Measurements from ENCODE around the gene C2orf72.
"Not testable (repeated sequence)": the region's sequence is repeated elsewhere in the genome, so short reads cannot be mapped to it uniquely, and the experiment has no call there.

Gene C2orf72

DNA sequence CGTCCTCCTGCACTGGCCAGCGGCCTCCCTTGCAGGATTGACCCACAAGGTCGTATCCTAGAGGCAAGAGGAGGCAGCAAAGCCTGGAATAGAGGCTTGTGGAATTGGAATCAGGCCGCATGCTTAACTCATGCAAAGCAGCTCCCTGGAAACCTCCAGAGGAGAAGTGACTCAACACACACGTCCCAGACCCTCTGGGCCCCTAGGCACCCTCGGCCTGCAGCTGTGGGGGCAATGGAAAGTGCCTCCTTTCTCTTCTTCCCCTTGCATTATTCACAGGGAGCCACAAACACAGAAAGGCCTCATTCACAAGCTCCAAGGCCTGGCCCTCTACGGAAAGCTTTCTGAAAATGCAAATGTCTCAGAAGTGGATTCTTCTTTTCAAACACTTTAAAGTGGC is 21.8 kb upstream of the C2orf72 start:
- no peak for DNase-seq (ENCODE audit: low read depth)

DNA sequence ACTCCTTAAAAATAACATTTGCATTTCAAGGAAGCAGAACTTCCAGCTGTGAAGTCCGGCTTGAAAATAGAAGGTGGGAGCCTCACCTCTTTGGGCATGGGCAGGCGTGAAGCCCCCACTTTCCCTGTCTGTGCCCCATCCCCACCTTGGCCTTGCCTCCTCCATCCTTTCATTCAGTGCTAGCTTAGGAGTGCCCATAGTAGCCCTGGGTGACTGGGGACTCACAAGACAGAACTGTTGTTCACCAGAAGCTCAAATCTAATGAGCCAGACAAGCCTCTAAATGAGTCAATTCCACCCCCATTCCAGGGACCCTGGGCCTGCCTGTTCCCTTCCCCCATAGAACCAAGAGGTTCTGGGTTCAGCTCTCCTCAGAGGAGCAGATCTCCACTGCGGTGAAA is 21.4 kb upstream of the C2orf72 start:
- DNase-seq (ENCODE audit: low read depth), result no peak

DNA sequence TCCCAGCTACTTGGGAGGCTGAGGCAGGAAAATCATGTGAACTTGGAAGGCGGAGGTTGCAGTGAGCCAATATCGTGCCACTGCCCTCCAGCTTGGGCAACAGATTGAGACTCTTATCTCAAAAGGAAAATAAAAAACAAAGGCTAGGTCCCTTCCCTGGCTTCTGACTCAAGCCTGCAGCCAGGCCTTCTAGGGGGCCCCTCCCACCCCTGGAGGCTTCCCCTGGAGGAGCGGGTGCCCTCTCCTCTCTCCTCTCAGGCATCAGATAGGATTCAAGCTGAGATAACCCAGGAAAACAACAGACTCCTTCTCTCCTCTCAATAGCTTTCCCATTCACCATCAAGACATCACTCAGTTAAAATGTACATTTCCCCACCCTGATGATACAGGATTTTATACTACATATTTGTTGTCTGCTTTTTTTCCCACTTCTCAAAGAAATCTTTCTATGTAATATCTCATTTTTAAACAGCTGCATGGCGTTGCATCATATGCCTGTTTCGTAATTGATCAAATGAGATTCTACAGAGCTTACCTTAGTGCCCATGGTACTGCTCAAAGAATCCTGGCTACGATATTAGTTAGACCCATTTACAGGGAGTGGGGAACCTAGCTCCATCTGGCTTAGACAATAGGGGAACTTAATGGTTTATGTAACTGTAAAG is 20.6 kb upstream of the C2orf72 start:
- no peak for DNase-seq (ENCODE audit: low read depth)

GRCh38 chr2:231017231-231017598 is 20.1 kb upstream of the C2orf72 start:
- no peak for DNase-seq (ENCODE audit: low read depth)

DNA sequence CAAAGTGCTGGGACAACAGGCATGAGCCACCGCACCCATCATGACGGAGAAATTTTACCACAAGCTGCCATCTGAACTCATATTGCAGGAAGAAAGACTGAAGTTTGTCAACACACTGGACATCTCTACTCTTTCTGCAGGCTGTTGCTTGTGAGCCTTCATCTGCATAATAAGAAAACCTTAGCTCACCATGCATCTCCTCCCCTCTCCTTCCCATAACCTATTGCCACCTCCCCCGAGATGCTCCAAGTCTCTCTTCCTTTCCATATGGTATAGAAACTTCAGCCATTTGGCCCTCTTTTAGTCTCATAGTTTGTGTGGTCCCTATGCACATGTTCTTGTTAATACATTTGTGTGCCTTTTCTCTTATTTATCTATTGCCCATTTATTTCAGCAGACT is 19.1 kb upstream of the C2orf72 start:
- no peak for DNase-seq (ENCODE audit: low read depth)

DNA sequence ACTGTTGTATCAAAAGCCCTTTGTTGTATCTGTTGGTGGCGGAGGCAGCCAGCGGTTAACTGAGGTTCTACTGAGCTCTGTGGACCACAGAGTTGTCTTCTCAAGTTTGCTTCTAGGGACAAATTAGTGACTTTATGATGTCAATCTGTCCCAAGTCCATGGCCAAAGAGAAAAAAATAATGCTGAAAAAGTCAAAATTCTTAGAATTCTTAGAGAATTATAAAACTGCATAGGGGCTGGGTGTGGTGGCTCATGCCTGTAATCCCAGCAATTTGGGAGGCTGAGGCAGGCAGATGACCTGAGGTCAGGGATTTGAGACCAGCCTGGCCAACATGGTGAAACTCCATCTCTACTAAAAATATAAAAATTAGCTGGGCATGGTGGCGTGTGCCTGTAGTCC is 12.3 kb upstream of the C2orf72 start:
- not testable (repeated sequence) for DNase-seq (ENCODE audit: low read depth)

DNA sequence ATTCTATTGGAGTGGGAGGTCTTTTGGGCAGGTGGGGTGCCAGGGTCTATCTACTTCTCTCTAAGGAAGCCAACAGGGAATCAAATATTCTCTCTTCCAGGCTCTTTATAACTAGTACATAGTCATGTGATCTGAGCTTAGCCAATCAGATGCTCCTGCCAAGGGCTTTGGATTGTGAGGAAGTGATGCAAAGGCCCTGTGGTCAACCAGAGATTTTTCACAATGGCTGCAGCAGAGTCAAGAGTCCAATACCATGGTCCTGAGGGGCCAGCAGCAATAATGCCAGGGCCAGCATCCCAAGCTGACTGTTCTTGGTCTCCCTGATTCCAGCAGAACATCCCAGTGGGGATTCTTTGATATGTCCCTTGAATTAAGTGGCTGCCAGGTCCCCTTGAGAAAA is 8.4 kb upstream of the C2orf72 start:
- DNase-seq (ENCODE audit: low read depth), result no peak

DNA sequence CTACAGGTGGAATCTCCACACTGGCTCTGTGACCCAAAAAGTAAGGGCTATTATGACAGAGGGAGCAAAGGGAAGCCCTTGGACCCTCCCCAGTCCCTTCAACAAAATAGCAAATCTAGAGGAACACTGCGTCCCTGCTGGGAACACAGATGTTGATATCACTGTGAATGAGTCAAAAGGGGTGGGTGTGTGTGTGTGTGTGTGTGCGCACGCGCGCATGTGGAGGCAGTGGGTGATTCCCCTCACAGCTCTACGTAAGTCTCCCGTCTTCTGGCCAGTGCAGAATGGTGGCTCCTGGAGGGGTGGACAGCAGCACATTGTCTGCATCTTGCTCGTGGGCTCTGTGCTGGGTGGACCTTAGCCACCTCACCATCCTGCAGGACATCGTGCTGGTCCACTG is 7.8 kb upstream of the C2orf72 start:
- DNase-seq (ENCODE audit: low read depth), result no peak

DNA sequence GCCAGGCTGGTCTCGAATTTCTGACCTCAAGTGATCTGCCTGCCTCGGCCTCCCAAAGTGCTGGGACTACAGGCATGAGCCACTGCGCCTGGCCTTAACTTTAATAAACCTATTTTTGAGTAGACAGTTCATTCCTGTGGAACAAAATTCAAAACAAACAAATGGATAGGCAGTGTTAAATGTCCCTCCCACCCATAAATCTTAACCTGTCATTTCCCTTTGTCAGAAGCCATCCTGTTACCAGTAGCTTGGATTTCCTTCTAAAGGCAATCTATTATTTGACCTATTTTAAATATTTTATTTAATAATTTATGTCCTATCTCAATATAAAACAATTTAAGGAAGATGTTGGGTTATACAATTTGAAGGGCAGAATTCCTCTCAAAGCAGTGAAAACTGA is 6.6 kb upstream of the C2orf72 start:
- DNase-seq (ENCODE audit: low read depth), result no peak

- DNase-seq (ENCODE audit: low read depth), result no peak
Measured at GRCh38 chr2:231032575-231033140, 4.7 kb upstream of the C2orf72 start.

GRCh38 chr2:231033147-231034132 is 3.9 kb upstream of the C2orf72 start:
- DNase-seq (ENCODE audit: low read depth), result no peak

DNA sequence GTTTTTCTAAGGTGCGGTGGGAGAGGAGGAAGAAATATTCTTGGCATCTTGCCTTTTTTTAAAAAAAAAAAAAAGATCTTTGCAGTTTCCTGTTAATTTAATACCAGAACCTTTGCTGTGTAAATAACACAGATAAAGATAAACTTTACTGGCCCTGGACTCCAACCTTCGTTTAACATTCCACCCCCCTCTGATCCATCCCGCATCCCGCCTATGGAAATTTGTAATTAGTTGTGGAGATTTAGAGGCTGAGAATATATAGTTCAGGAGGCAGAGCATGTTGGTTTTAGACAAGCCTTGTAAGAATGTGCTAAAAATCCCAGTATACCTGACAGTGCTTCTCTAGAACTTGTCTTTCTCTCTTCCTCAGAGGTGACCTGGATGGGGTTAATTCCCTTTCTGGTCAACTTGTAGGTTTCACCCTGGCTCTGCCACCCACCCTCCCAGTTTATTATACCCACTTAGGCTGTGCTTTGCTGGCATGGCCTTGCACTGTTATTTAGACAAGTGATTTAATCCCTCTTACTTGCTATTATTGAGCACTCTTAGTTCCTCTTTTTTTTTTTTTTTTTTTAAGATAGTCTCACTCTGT is 2.9 kb upstream of the C2orf72 start:
- no peak for DNase-seq (ENCODE audit: low read depth)

DNA sequence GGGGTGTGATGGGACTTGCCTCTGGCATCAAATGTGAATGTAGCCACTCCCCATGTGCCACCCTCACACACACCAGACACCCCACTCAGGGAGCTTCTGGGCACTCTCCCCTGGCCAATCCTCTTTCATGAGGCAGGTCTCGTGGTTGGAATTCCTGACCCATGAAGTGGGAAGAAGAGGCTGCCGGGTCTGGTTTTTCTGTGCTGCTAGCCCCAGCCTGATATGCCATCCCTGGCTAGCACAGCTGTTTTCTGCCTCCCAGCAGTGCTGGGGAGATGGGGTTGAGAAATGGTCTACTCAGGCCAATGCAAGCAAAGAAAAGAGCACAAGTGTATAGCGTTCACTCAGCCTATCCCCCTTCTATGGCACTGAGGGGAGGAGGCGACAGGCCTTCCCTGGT is 1.2 kb upstream of the C2orf72 start:
- no peak for DNase-seq (ENCODE audit: low read depth)

DNA sequence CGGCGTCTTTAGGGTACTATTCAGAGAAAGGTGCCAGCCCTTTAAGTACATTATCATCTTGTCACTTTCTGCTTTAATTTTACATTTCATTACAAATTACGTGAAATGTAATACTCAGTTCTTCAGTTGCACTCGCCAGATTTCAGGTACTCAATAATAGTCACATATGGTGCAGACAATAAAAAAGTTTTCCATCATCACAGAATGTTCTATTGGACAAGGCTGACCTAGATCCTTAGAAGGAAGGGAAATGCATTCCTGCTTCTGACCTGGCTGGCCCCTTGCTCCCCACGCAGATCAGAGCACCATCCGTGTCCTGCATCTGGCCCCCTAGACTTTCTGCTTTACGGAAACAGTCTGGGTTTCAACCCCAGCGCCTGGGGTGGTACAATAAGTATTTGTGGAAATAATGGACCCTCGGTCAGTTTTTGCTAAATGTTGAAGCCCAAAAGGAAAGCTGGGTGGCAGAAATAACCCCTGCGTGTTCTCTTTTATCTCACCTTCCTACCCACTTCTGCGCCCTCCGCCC is 681 bp upstream of the C2orf72 start:
- no peak for DNase-seq (ENCODE audit: low read depth)

DNA sequence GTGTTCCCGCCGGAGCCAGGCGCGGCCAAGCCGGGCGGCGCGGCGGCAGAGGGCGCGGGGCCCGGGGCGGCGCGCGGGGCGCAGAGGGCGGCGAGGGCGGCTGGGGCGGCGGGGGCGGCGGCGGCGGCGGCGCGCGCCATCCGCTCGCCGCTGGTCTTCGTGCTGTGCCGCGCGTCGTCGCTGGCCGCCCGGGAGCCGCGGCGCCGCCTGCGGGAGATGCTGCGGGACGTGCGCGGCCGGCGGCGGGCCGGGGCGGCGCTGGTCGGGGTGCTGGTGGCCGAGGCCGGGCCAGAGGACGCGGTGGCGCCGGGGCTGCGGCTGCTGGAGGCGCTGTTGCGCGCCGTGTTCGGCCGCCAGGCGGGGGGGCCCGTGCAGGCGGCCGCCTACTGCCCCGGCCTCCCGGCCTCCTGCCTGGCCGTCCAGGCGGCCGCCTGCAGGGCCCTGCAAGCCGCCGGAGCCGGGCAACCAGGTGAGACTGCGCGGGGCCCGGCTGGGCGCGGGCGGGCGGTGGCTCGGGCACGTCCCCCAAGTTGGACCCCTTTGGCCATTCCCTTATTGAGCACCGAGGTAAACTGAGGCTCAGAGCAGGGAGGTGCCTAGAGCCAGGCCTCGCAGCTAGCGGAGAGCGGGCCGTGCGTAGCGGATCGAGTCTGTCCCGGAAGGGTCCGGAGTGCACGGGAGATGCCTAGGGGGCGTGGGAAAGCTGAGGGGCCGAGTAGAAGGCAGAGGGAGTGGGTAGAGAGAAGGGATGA is 584 bp downstream of the C2orf72 start:
- DNase-seq (ENCODE audit: low read depth), result no peak

GRCh38 chr2:231038483-231039293 is 1.4 kb downstream of the C2orf72 start:
- DNase-seq (ENCODE audit: low read depth), result no peak

- DNase-seq (ENCODE audit: low read depth), result no peak
Measured at GRCh38 chr2:231039294-231039664, 2.0 kb downstream of the C2orf72 start.

DNA sequence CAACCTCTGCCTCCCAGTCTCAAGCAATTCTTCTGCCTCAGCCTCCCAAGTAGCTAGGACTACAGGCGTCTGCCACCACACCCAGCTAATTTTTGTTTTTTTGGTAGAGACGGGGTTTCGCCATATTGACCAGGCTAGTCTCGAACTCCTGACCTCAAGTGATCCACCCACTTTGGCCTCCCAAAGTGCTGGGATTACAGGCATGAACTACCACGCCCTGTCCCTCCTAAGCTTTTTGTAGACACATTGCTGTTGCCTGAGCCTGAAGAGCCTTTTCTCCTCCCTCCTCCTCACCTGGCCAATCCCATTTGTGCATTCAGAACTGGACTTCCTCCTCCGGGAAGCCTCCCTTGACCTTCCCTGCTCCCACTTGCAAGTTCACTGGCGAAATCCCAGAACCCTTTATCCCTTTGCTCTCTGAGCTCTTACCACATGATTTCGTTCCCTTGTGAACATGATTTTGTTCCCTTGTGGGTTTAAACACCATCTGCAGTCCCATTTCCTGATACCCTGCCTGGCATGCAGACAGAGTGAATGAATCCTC is 2.6 kb downstream of the C2orf72 start:
- DNase-seq (ENCODE audit: low read depth), result no peak

GRCh38 chr2:231041061-231041689 is 3.9 kb downstream of the C2orf72 start:
- DNase-seq (ENCODE audit: low read depth), result no peak

GRCh38 chr2:231043796-231044195 is 6.5 kb downstream of the C2orf72 start:
- no peak for DNase-seq (ENCODE audit: low read depth)

Measured in HS-27A (cell line).